Peyer's patch (tissue), 4 donors: ENCODE results near the gene CACNA1B. TPM values are rescaled to one million over a fixed set of nuclear protein-coding genes. Genes with fewer than 3 reads are reported as not detected.

Experiments
- DNase-seq, 3 donors: peaks; one replicate each; pipeline ENCODE4 v3.0.0-alpha.2; 2017 to 2019
- H3K27ac ChIP-seq, 4 donors: fragments of 200-600 bp; sonication (generic); one replicate each; pipeline ENCODE4 v1.5.1; 2016 to 2019
- H3K27me3 ChIP-seq, 2 donors: fragments of 200-600 bp; sonication (generic); one replicate each; pipeline ENCODE4 v1.5.1; 2019
- H3K36me3 ChIP-seq, 3 donors: fragments of 200-600 bp; sonication (generic); one replicate each; pipeline ENCODE4 v1.5.1; 2016 to 2019
- H3K4me1 ChIP-seq, 4 donors: fragments of 200-600 bp; sonication (generic); one replicate each; pipeline ENCODE4 v1.5.1; 2016 to 2019
- H3K4me3 ChIP-seq, 4 donors: fragments of 200-600 bp; sonication (generic); 1 replicate in 3 of 4; 2 replicates in 1 of 4; pipeline ENCODE4 v1.5.1; 2016 to 2019; ENCODE audit warnings: mild to moderate bottlenecking in 1 of 4
- H3K9me3 ChIP-seq, 4 donors: fragments of 200-600 bp; sonication (generic); one replicate each; pipeline ENCODE4 v1.5.1; 2016 to 2019; ENCODE audit warnings: mild to moderate bottlenecking in 1 of 4
- POLR2A ChIP-seq, 2 donors: fragments of 450-650 bp; IDR thresholded peaks; one replicate each; pipeline ENCODE4 v1.5.1; 2017; ENCODE audit warnings: antibody characterized with exemption in 2 of 2, mild to moderate bottlenecking in 2 of 2, moderate library complexity in 2 of 2
- total RNA-seq, 4 donors: library from RNA; depleted of rRNA; stranded (reverse); fragments of >200 nt; gene quantifications; one replicate each; pipeline ENCODE4 v1.1.0, GENCODE V29; 2016
- TF ChIP-seq, protein P1 (sequence below), 6 experiments: fragments of 450-650 bp in 4 of 6; fragments of 200-600 bp in 2 of 6; sonication (generic) in 1 of 6; IDR thresholded peaks; one replicate each; pipeline ENCODE4 v1.5.1; 2017 to 2019; ENCODE audit warnings: antibody characterized with exemption in 6 of 6, mild to moderate bottlenecking in 3 of 6, moderate library complexity in 1 of 6

Gene CACNA1B
- total RNA-seq, 4 donors from 2014 or later: 0.13 to 0.83 (median 0.38) TPM; not detected in 1

DNA sequence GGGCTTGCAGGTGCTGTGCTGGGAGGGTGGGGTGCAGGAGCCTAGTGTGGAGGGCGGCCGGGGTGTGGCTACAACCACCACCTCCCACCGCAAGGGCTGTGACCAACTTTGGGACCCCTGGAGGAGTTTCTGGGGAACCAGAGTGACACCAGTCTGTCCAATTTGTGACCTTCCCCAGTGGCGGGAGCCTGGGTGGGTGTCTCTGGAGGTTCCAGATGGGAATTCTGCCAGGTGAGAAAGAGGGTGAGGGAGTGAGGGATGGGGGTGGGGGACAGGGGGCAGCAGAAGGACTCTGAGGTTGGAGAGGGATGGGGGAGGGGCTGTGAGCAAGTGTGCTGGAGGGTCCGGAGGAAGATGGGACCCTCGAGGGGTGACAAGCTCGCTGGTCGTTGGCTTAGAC is 4.2 kb upstream of the CACNA1B start:
- Histone ChIP-seq H3K27me3 (peaks cover 0 to 9% of the 10 kb centered on the region in 2 donors), H3K27ac (no peak overlapping the region), H3K36me3 (no peaks in the 10 kb centered on the region), H3K4me3 (no peak overlapping the region), H3K9me3 (no peaks in the 10 kb centered on the region), H3K4me1 (peaks cover 0 to 5% (median 2%) of the 10 kb centered on the region in 4 donors)
- TF ChIP-seq POLR2A (IDR thresholded peaks at IDR 0.05): no peak
- no peak for DNase-seq

GRCh38 chr9:137873858-137874362 is 3.7 kb upstream of the CACNA1B start:
- H3K4me3 ChIP-seq: no peak overlapping the region
- peaks cover 0 to 7% (median 3%) of the 10 kb centered on the region in 4 donors for H3K4me1 ChIP-seq
- TF ChIP-seq, protein P1, sequence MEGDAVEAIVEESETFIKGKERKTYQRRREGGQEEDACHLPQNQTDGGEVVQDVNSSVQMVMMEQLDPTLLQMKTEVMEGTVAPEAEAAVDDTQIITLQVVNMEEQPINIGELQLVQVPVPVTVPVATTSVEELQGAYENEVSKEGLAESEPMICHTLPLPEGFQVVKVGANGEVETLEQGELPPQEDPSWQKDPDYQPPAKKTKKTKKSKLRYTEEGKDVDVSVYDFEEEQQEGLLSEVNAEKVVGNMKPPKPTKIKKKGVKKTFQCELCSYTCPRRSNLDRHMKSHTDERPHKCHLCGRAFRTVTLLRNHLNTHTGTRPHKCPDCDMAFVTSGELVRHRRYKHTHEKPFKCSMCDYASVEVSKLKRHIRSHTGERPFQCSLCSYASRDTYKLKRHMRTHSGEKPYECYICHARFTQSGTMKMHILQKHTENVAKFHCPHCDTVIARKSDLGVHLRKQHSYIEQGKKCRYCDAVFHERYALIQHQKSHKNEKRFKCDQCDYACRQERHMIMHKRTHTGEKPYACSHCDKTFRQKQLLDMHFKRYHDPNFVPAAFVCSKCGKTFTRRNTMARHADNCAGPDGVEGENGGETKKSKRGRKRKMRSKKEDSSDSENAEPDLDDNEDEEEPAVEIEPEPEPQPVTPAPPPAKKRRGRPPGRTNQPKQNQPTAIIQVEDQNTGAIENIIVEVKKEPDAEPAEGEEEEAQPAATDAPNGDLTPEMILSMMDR (IDR thresholded peaks at IDR 0.05): no peak
- TF ChIP-seq POLR2A (IDR thresholded peaks at IDR 0.05): no peak
- peaks cover 0 to 11% of the 10 kb centered on the region in 2 donors for H3K27me3 ChIP-seq
- H3K9me3 ChIP-seq: no peaks in the 10 kb centered on the region
- H3K27ac ChIP-seq: no peak overlapping the region
- DNase-seq: no peak
- no peaks in the 10 kb centered on the region for H3K36me3 ChIP-seq

DNA sequence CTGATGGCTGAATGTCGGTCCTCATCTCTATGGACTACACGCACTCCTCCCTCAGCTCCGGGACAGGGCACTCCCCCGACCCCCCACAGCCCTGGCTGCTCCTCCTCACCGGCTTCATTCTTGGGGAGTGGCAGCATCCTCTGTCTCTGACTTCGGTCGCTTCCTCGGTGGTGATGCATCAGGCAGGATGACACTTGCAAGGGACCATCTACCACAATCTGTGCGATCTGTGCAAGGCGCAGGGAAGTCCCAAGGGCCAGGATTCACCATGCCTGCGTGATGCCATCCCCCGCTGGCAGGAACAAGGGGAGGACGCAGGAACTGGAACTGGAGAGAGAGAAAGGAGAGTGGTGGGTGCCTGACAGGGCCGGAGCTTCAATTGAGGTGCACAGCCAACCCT is 2.2 kb upstream of the CACNA1B start:
- peaks cover 0 to 7% (median 3%) of the 10 kb centered on the region in 4 donors for H3K4me1 ChIP-seq
- no peak for DNase-seq
- no peaks in the 10 kb centered on the region for H3K36me3 ChIP-seq
- TF ChIP-seq, protein P1 (IDR thresholded peaks at IDR 0.05): no peak
- no peak for TF ChIP-seq POLR2A (IDR thresholded peaks at IDR 0.05)
- H3K27me3 ChIP-seq: peaks cover 0 to 11% of the 10 kb centered on the region in 2 donors
- no peak overlapping the region for H3K27ac ChIP-seq
- no peaks in the 10 kb centered on the region for H3K9me3 ChIP-seq
- H3K4me3 ChIP-seq: no peak overlapping the region

GRCh38 chr9:137875846-137876245 is 1.7 kb upstream of the CACNA1B start:
- Histone ChIP-seq H3K4me1 (peaks cover 0 to 7% (median 3%) of the 10 kb centered on the region in 4 donors), H3K9me3 (no peaks in the 10 kb centered on the region), H3K36me3 (no peaks in the 10 kb centered on the region), H3K27me3 (peaks cover 0 to 11% of the 10 kb centered on the region in 2 donors), H3K27ac (no peak overlapping the region), H3K4me3 (no peak overlapping the region)
- no peak for TF ChIP-seq POLR2A (IDR thresholded peaks at IDR 0.05)
- TF ChIP-seq, protein P1 (IDR thresholded peaks at IDR 0.05): no peak
- DNase-seq: no peak

GRCh38 chr9:137876269-137876668 is 1.3 kb upstream of the CACNA1B start:
- no peak for DNase-seq
- Histone ChIP-seq H3K4me1 (peaks cover 0 to 7% (median 3%) of the 10 kb centered on the region in 4 donors), H3K36me3 (no peaks in the 10 kb centered on the region), H3K27ac (no peak overlapping the region), H3K27me3 (peaks cover 0 to 11% of the 10 kb centered on the region in 2 donors), H3K9me3 (no peaks in the 10 kb centered on the region), H3K4me3 (no peak overlapping the region)
- TF ChIP-seq, protein P1 (IDR thresholded peaks at IDR 0.05): no peak

DNA sequence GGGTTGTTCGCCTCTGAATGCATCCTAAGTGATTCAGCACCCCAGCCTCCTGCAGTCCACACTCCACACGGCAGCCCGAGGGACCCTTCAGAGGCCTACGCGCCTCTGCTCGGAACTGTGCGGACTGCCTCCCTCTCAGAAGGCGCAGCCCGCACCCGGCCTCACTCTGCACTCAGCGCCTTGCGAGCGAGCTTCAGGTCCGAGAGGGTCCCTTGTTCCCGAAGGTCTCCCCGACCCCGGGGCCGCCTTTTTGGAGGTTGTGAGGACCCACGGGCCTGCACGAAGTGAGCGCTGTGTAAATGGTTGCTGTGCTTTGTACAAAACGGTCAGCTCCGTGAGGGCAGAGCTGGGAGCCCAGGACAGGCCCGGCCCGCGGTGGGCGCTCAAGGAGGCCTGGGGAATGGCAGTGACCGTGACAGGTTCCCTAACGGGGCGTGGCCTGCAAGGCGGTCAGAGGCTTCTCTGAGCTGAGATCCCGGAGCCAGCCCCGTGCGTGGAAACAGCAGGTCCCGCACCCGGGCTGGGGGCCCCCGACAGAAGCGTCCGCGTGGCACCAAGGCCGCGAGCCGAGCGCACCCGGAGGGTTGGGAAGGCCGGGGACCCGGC is 698 bp upstream of the CACNA1B start:
- H3K27me3 ChIP-seq: peaks cover 0 to 11% of the 10 kb centered on the region in 2 donors
- H3K4me1 ChIP-seq: peaks cover 0 to 7% (median 3%) of the 10 kb centered on the region in 4 donors
- H3K36me3 ChIP-seq: no peaks in the 10 kb centered on the region
- DNase-seq: no peak
- no peak overlapping the region for H3K27ac ChIP-seq
- TF ChIP-seq POLR2A (IDR thresholded peaks at IDR 0.05): no peak
- TF ChIP-seq, protein P1 (IDR thresholded peaks at IDR 0.05): no peak
- H3K9me3 ChIP-seq: no peaks in the 10 kb centered on the region
- no peak overlapping the region for H3K4me3 ChIP-seq
